Mesendoderm (in vitro differentiated cells): ENCODE results near the gene HAUS5.
"Not testable (repeated sequence)": the region's sequence is repeated elsewhere in the genome, so short reads cannot be mapped to it uniquely, and the experiment has no call there.

Experiments used
- DNase-seq: peaks from one replicate; pipeline ENCODE4 v3.0.0; 2013
- H2AK5ac ChIP-seq: 2 replicates; pipeline ENCODE4 v1.6.1; 2013; ENCODE audit warnings: low read length, inconsistent platforms
- H2BK120ac ChIP-seq: 2 replicates; pipeline ENCODE4 v1.6.1; 2013; ENCODE audit warnings: low read depth, mild to moderate bottlenecking, low read length, moderate library complexity, mixed read lengths
- H2BK15ac ChIP-seq: replicated peaks from 2 replicates; pipeline ENCODE4 v1.6.1; 2013; ENCODE audit warnings: low read depth, mild to moderate bottlenecking, moderate library complexity
- H2BK5ac ChIP-seq: 2 replicates; pipeline ENCODE4 v1.6.1; 2013; ENCODE audit warnings: low read length, inconsistent platforms
- H3K18ac ChIP-seq: 2 replicates; pipeline ENCODE4 v1.6.1; 2013; ENCODE audit warnings: mild to moderate bottlenecking, low read length, mixed read lengths
- H3K23ac ChIP-seq: one replicate; pipeline ENCODE4 v1.6.1; 2013; ENCODE audit warnings: low read length
- H3K27ac ChIP-seq: 2 replicates; pipeline ENCODE4 v1.5.1; 2013; ENCODE audit warnings: low read depth, mild to moderate bottlenecking, inconsistent platforms, low read length, moderate library complexity
- H3K27me3 ChIP-seq: 2 replicates; pipeline ENCODE4 v1.6.1; 2013; ENCODE audit warnings: low read length, control low read depth, mild to moderate bottlenecking, inconsistent platforms; ENCODE audit not compliant: insufficient read depth, poor library complexity
- H3K36me3 ChIP-seq: 2 replicates; pipeline ENCODE4 v1.6.1; 2013; ENCODE audit warnings: low read length, inconsistent platforms; ENCODE audit not compliant: control insufficient read depth, insufficient read depth
- H3K4ac ChIP-seq: one replicate; pipeline ENCODE4 v1.6.1; 2013; ENCODE audit warnings: low read depth, mild to moderate bottlenecking, low read length, moderate library complexity
- H3K4me1 ChIP-seq: 2 replicates; pipeline ENCODE4 v1.6.1; 2013; ENCODE audit warnings: low read depth, low read length, inconsistent platforms; ENCODE audit not compliant: control insufficient read depth
- H3K4me2 ChIP-seq: 2 replicates; pipeline ENCODE4 v1.6.1; 2013; ENCODE audit warnings: low read length
- H3K4me3 ChIP-seq: 2 replicates; pipeline ENCODE4 v1.5.1; 2013; ENCODE audit warnings: mild to moderate bottlenecking, low read length
- H3K56ac ChIP-seq: one replicate; pipeline ENCODE4 v1.6.1; 2013; ENCODE audit warnings: low read length
- H3K79me1 ChIP-seq: 2 replicates; pipeline ENCODE4 v1.6.1; 2013; ENCODE audit warnings: low read length, inconsistent platforms
- H3K79me2 ChIP-seq: 2 replicates; pipeline ENCODE4 v1.6.1; 2013; ENCODE audit warnings: mild to moderate bottlenecking, low read length; ENCODE audit not compliant: control insufficient read depth, insufficient read depth
- H3K9ac ChIP-seq: 2 replicates; pipeline ENCODE4 v1.6.1; 2013; ENCODE audit warnings: low read length, inconsistent platforms
- H4K5ac ChIP-seq: one replicate; pipeline ENCODE4 v1.6.1; 2013; ENCODE audit warnings: low read length
- H4K8ac ChIP-seq: one replicate; pipeline ENCODE4 v1.6.1; 2013; ENCODE audit warnings: low read depth, mild to moderate bottlenecking, control low read depth, low read length, moderate library complexity
- WGBS: extraction: QIAGEN DNeasy Blood & Tissue Kit; methylation state at CpG from one replicate; pipeline ENCODE4 v1.1.7; 2013; ENCODE audit warnings: low lambda C conversion rate, missing lambda C conversion rate; ENCODE audit not compliant: insufficient coverage; ENCODE audit errors: extremely low coverage; 5-methylcytosine and 5-hydroxymethylcytosine counted together

Gene HAUS5

DNA sequence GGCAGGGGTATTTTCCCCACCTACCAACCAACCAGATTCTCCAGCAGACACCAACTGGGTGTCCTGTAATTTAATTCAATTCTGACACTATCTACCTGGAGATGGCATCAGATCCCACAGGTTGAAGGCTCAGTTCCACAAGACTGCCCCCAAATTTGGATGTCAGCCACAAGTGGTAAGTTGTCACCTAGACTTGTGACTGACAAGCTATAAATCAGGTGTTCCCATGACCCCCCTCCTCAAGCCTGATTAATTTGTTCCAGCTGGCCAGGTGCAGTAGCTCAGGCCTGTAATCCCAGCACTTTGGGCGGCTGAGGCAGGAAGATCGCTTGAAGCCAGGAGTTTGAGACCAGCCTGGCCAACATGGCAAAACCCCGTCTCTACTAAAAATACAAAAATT, 10.6 kb upstream of the HAUS5 start:
- DNase-seq: no peak
- H2AK5ac ChIP-seq: no peak overlapping the region
- no peak overlapping the region for H3K27ac ChIP-seq
- no peak overlapping the region for H3K23ac ChIP-seq
- H3K79me2 ChIP-seq: no peaks in the 10 kb centered on the region
- H2BK15ac ChIP-seq: no peak overlapping the region
- WGBS: no CpG with 5 or more reads among the region's 3 CpGs
- no peaks in the 10 kb centered on the region for H3K79me1 ChIP-seq
- H3K9ac ChIP-seq: no peak overlapping the region
- no peak overlapping the region for H2BK120ac ChIP-seq
- H3K4me2 ChIP-seq: no peak overlapping the region
- no peaks in the 10 kb centered on the region for H3K27me3 ChIP-seq
- no peaks in the 10 kb centered on the region for H3K4me1 ChIP-seq
- H3K56ac ChIP-seq: no peak overlapping the region
- H4K5ac ChIP-seq: no peak overlapping the region
- H3K18ac ChIP-seq: no peak overlapping the region
- H3K36me3 ChIP-seq: no peaks in the 10 kb centered on the region
- H2BK5ac ChIP-seq: no peak overlapping the region
- H3K4ac ChIP-seq: no peak overlapping the region
- H3K4me3 ChIP-seq: no peak overlapping the region
- H4K8ac ChIP-seq: no peak overlapping the region

GRCh38 chr19:35604436-35604835, 8.1 kb upstream of the HAUS5 start:
- not testable (repeated sequence) for H4K8ac ChIP-seq, H3K18ac ChIP-seq, H2BK5ac ChIP-seq, H3K4me2 ChIP-seq, H2BK120ac ChIP-seq, H3K4me3 ChIP-seq, H3K79me1 ChIP-seq, H3K36me3 ChIP-seq, H3K9ac ChIP-seq, H3K27me3 ChIP-seq, H3K79me2 ChIP-seq, H3K56ac ChIP-seq, H2AK5ac ChIP-seq, H4K5ac ChIP-seq, H3K27ac ChIP-seq, H2BK15ac ChIP-seq, DNase-seq, H3K23ac ChIP-seq, H3K4ac ChIP-seq, H3K4me1 ChIP-seq
- no CpG with 5 or more reads among the region's 4 CpGs for WGBS

GRCh38 chr19:35607170-35607569, 5.4 kb upstream of the HAUS5 start:
- not testable (repeated sequence) for DNase-seq, H3K4me2 ChIP-seq, H3K56ac ChIP-seq, H3K27me3 ChIP-seq, H4K5ac ChIP-seq, H3K18ac ChIP-seq, H2BK5ac ChIP-seq, H3K27ac ChIP-seq, H3K4me3 ChIP-seq, H3K4ac ChIP-seq, H3K36me3 ChIP-seq, H2AK5ac ChIP-seq, H2BK120ac ChIP-seq, H3K4me1 ChIP-seq, H4K8ac ChIP-seq, H2BK15ac ChIP-seq, H3K79me1 ChIP-seq, H3K23ac ChIP-seq, H3K9ac ChIP-seq, H3K79me2 ChIP-seq
- WGBS: no CpG with 5 or more reads among the region's 8 CpGs

DNA sequence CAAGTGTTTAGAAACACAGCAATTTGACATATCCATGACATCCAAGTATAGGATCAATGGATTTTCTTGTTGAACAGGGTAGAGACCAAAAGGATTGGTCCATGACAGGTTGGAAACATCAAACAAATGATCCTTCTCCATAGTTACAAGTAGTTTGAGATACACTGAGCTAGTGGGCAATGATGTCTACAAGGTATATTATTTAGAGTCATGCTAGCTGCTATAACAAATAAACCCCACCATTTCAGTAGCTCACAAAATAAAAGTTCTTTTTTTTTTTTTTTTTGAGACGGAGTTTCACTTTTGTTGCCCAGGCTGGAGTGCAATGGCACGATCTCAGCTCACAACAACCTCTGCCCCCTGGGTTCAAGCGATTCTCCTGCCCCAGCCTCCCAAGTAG, 4.9 kb upstream of the HAUS5 start:
- no peaks in the 10 kb centered on the region for H3K79me1 ChIP-seq
- DNase-seq: no peak
- H3K4me2 ChIP-seq: no peak overlapping the region
- H3K27me3 ChIP-seq: no peaks in the 10 kb centered on the region
- H4K8ac ChIP-seq: no peak overlapping the region
- H3K36me3 ChIP-seq: no peaks in the 10 kb centered on the region
- no CpG with 5 or more reads among the region's 3 CpGs for WGBS
- no peak overlapping the region for H3K27ac ChIP-seq
- H2BK15ac ChIP-seq: no peak overlapping the region
- no peak overlapping the region for H2AK5ac ChIP-seq
- H3K4me1 ChIP-seq: no peaks in the 10 kb centered on the region
- no peak overlapping the region for H3K4ac ChIP-seq
- no peak overlapping the region for H3K9ac ChIP-seq
- no peak overlapping the region for H2BK5ac ChIP-seq
- H3K79me2 ChIP-seq: no peaks in the 10 kb centered on the region
- H4K5ac ChIP-seq: no peak overlapping the region
- no peak overlapping the region for H2BK120ac ChIP-seq
- no peak overlapping the region for H3K4me3 ChIP-seq
- H3K18ac ChIP-seq: no peak overlapping the region
- no peak overlapping the region for H3K56ac ChIP-seq
- no peak overlapping the region for H3K23ac ChIP-seq

- Histone ChIP-seq H3K18ac (no peak overlapping the region), H4K5ac (no peak overlapping the region), H4K8ac (no peak overlapping the region), H3K36me3 (no peaks in the 10 kb centered on the region), H3K79me1 (peaks cover 3% of the 10 kb centered on the region), H3K4me1 (no peaks in the 10 kb centered on the region), H3K4me2 (no peak overlapping the region), H3K79me2 (no peaks in the 10 kb centered on the region), H3K56ac (no peak overlapping the region), H3K9ac (no peak overlapping the region), H2BK120ac (no peak overlapping the region), H3K23ac (no peak overlapping the region), H2BK5ac (no peak overlapping the region), H2AK5ac (no peak overlapping the region), H2BK15ac (no peak overlapping the region), H3K4ac (no peak overlapping the region), H3K27ac (no peak overlapping the region), H3K4me3 (no peak overlapping the region), H3K27me3 (no peaks in the 10 kb centered on the region)
- no peak for DNase-seq
- WGBS: no CpG with 5 or more reads among the region's 2 CpGs
Measured at GRCh38 chr19:35608251-35608650, 4.3 kb upstream of the HAUS5 start.

DNA sequence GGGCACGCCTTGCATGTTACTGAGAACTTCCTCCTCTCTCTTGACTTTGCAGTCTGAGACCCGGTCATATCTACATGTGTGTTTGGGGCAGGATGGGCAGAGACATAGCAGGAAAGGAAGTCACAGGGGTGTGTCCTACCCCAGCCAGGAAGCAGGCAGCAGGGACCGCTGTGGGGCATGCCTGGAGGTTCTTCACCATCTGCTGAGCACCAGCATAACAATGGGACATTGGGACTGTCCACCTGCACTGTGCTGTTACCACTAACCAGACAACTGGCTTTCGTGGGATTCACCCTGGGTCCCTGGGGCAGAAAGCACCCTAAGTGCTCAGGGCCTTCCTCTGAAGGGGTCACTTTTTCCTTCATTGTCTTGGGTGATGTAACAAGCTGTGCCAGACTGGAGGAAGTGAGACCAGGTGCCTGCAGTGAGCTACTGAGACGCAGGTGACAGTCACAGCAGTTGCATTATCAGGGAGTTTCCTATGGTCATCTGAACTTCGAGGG, 2.6 kb upstream of the HAUS5 start:
- Histone ChIP-seq H3K4ac (no peak overlapping the region), H4K8ac (no peak overlapping the region), H3K79me1 (peaks cover 4% of the 10 kb centered on the region), H3K18ac (no peak overlapping the region), H3K9ac (no peak overlapping the region), H3K4me2 (no peak overlapping the region), H3K36me3 (no peaks in the 10 kb centered on the region), H3K4me3 (no peak overlapping the region), H3K4me1 (no peaks in the 10 kb centered on the region), H4K5ac (no peak overlapping the region), H2BK120ac (no peak overlapping the region), H3K23ac (no peak overlapping the region), H3K27me3 (no peaks in the 10 kb centered on the region), H2AK5ac (no peak overlapping the region), H3K56ac (no peak overlapping the region), H3K79me2 (no peaks in the 10 kb centered on the region), H2BK5ac (no peak overlapping the region), H3K27ac (no peak overlapping the region), H2BK15ac (no peak overlapping the region)
- WGBS: no CpG with 5 or more reads among the region's 6 CpGs
- no peak for DNase-seq
